GM23248 (cell line): Measurements from ENCODE around the gene HPX. TPM values are rescaled to one million over a fixed set of nuclear protein-coding genes. Genes with fewer than 3 reads are reported as not detected.
A peak's percentile ranks its signal among the peaks of the same experiment; 100 is the strongest.

Source experiments
- DNase-seq: peaks from one replicate; pipeline ENCODE4 v3.0.0-alpha.2; 2015
- H2AFZ ChIP-seq: fragments of 200-600 bp; sonication (generic); 2 replicates; pipeline ENCODE4 v1.6.1; 2016; ENCODE audit warnings: antibody characterized with exemption
- H3F3A ChIP-seq: fragments of 200-600 bp; sonication (generic); 2 replicates; pipeline ENCODE4 v1.6.1; 2016; ENCODE audit warnings: mild to moderate bottlenecking, antibody characterized with exemption, mixed run types; ENCODE audit not compliant: insufficient read depth
- H3K27ac ChIP-seq: fragments of 200-600 bp; sonication (generic); 2 replicates; pipeline ENCODE4 v1.5.1; 2016; ENCODE audit warnings: mild to moderate bottlenecking
- H3K27me3 ChIP-seq: fragments of 200-600 bp; sonication (generic); replicated peaks from 2 replicates; pipeline ENCODE4 v1.6.1; 2016; ENCODE audit warnings: mild to moderate bottlenecking; ENCODE audit not compliant: insufficient read depth
- H3K36me3 ChIP-seq: fragments of 200-600 bp; sonication (generic); 2 replicates; pipeline ENCODE4 v1.6.1; 2016; ENCODE audit warnings: low read depth, mild to moderate bottlenecking
- H3K4me1 ChIP-seq: fragments of 200-600 bp; sonication (generic); 2 replicates; pipeline ENCODE4 v1.6.1; 2016; ENCODE audit warnings: mild to moderate bottlenecking; ENCODE audit not compliant: insufficient read depth
- H3K4me2 ChIP-seq: fragments of 200-600 bp; sonication (generic); one replicate; pipeline ENCODE4 v1.6.1; 2016; ENCODE audit warnings: mild to moderate bottlenecking; ENCODE audit not compliant: unreplicated experiment
- H3K4me3 ChIP-seq: fragments of 200-600 bp; sonication (generic); 2 replicates; pipeline ENCODE4 v1.5.1; 2016; ENCODE audit warnings: mild to moderate bottlenecking
- H3K79me2 ChIP-seq: fragments of 200-600 bp; sonication (generic); 2 replicates; pipeline ENCODE4 v1.6.1; 2016; ENCODE audit warnings: mild to moderate bottlenecking; ENCODE audit not compliant: insufficient read depth
- H3K9ac ChIP-seq: fragments of 200-600 bp; sonication (generic); 2 replicates; pipeline ENCODE4 v1.6.1; 2016; ENCODE audit warnings: mild to moderate bottlenecking
- H3K9me2 ChIP-seq: fragments of 200-600 bp; sonication (generic); 2 replicates; pipeline ENCODE4 v1.6.1; 2016; ENCODE audit warnings: mixed run types, mild to moderate bottlenecking, moderate library complexity; ENCODE audit not compliant: insufficient read depth
- H3K9me3 ChIP-seq: fragments of 200-600 bp; sonication (generic); one replicate; pipeline ENCODE4 v1.6.1; 2017; ENCODE audit warnings: low read depth
- H4K20me1 ChIP-seq: fragments of 200-600 bp; sonication (generic); 2 replicates; pipeline ENCODE4 v1.6.0; 2016; ENCODE audit not compliant: insufficient read depth
- EZH2 ChIP-seq: fragments of 200-600 bp; sonication (generic); IDR thresholded peaks from 2 replicates; pipeline ENCODE4 v1.6.1; 2018; ENCODE audit warnings: antibody characterized with exemption, mild to moderate bottlenecking; ENCODE audit not compliant: insufficient read depth, poor library complexity, severe bottlenecking
- EZH2phosphoT487 ChIP-seq: fragments of 200-600 bp; sonication (generic); IDR thresholded peaks from 2 replicates; pipeline ENCODE4 v1.6.1; 2018; ENCODE audit warnings: antibody characterized with exemption, moderate library complexity, mild to moderate bottlenecking, low read depth; ENCODE audit not compliant: insufficient read depth
- WGBS, 2 experiments: methylation state at CpG; one replicate each; pipeline ENCODE4 v1.1.6; 2015 to 2017; ENCODE audit warnings: low lambda C conversion rate in 2 of 2, low coverage in 1 of 2; ENCODE audit errors: missing lambda C conversion rate in 2 of 2; 5-methylcytosine and 5-hydroxymethylcytosine counted together
- in situ Hi-C: fragments of 300-500 bp; cut with MboI; formaldehyde crosslinking; loops from 2 replicates; pipeline ENCODE4 v1.15.0; 2020
- polyA plus RNA-seq: library from polyadenylated mRNA; unstranded; fragments of >200 nt; fragmentation: Nextera tagmentation; extraction: Ambion mirVana; gene quantifications from 2 replicates; pipeline ENCODE4 v1.2.1, GENCODE V29; 2016
- total RNA-seq: library from RNA; depleted of rRNA; stranded (reverse); fragments of >200 nt; shearing (Covaris generic); gene quantifications from 2 replicates; pipeline ENCODE4 v1.2.3, GENCODE V29; 2014

Gene HPX
- total and polyA plus RNA-seq, 2 experiments from 2014 or later, result 0.22 to 0.43 TPM

- H3K4me1 ChIP-seq, result peaks cover 18% of the 10 kb centered on the region
- WGBS, 2 experiments, result 0 to 9% methylated on average over 1 of the region's 1 CpG
- H4K20me1 ChIP-seq, result no peaks in the 10 kb centered on the region
- no peak overlapping the region for H3K27ac ChIP-seq
- no peak for DNase-seq
- H3K27me3 ChIP-seq, result no peaks in the 10 kb centered on the region
- no peaks in the 10 kb centered on the region for H3K36me3 ChIP-seq
- no peaks in the 10 kb centered on the region for H3K9me3 ChIP-seq
- H3K4me3 ChIP-seq, result peak overlapping the region; percentile 84
- no peaks in the 10 kb centered on the region for H3K9me2 ChIP-seq
- in situ Hi-C loops, result no loop called here
- no peak overlapping the region for H2AFZ ChIP-seq
- peaks cover 46% of the 10 kb centered on the region for H3K79me2 ChIP-seq
- peak overlapping the region; percentile 11; the same call in 1 of the 2 replicates for H3K9ac ChIP-seq
- peaks cover 19% of the 10 kb centered on the region for H3F3A ChIP-seq
- peak overlapping the region; percentile 54 for H3K4me2 ChIP-seq
- no peak for TF ChIP-seq EZH2
- no peak for TF ChIP-seq EZH2phosphoT487
These were observed 32.1 kb upstream of the HPX start for GRCh38 chr11:6472934-6473333.

- Histone ChIP-seq H3K4me1 (peaks cover 8% of the 10 kb centered on the region), H3K36me3 (no peaks in the 10 kb centered on the region; the same call in 1 of the 2 replicates), H3K9me3 (no peaks in the 10 kb centered on the region), H3K9me2 (no peaks in the 10 kb centered on the region), H4K20me1 (no peaks in the 10 kb centered on the region), H3K27ac (no peak overlapping the region), H3K4me3 (no peak overlapping the region), H3F3A (peaks cover 5% of the 10 kb centered on the region), H3K4me2 (no peak overlapping the region), H3K9ac (no peak overlapping the region), H3K79me2 (peaks cover 53% of the 10 kb centered on the region), H3K27me3 (no peaks in the 10 kb centered on the region), H2AFZ (no peak overlapping the region)
- TF ChIP-seq EZH2phosphoT487 (no peak), EZH2 (no peak)
- WGBS, 2 experiments, result 100% methylated on average over 1 of the region's 1 CpG
- in situ Hi-C loops, result no loop called here
- no peak for DNase-seq
These were observed 28.8 kb upstream of the HPX start for GRCh38 chr11:6469599-6469998.

- Histone ChIP-seq H3K36me3 (peaks cover 6% of the 10 kb centered on the region; the same call in 1 of the 2 replicates), H2AFZ (no peak overlapping the region), H3K79me2 (peaks cover 53% of the 10 kb centered on the region), H3K4me3 (no peak overlapping the region), H4K20me1 (no peaks in the 10 kb centered on the region), H3K27ac (no peak overlapping the region), H3K9ac (no peak overlapping the region), H3K9me2 (no peaks in the 10 kb centered on the region), H3K4me2 (no peak overlapping the region), H3K4me1 (0 out of 2 replicates have a peak, but pooled peaks cover 5% of the 10 kb centered on the region), H3K27me3 (no peaks in the 10 kb centered on the region), H3F3A (no peaks in the 10 kb centered on the region), H3K9me3 (no peaks in the 10 kb centered on the region)
- in situ Hi-C loops, result no loop called here
- peak; percentile 24 for DNase-seq
- 43% methylated on average over 6 of the region's 6 CpGs for WGBS, 2 experiments
- TF ChIP-seq EZH2phosphoT487 (no peak), EZH2 (no peak)
These were observed 28.1 kb upstream of the HPX start for GRCh38 chr11:6468712-6469495.

GRCh38 chr11:6459099-6459450, 18.3 kb upstream of the HPX start:
- no peak for DNase-seq
- Histone ChIP-seq H3K4me2 (no peak overlapping the region), H2AFZ (no peak overlapping the region), H3K9ac (no peak overlapping the region), H3K79me2 (no peaks in the 10 kb centered on the region), H3F3A (no peaks in the 10 kb centered on the region), H4K20me1 (no peaks in the 10 kb centered on the region), H3K4me1 (no peaks in the 10 kb centered on the region), H3K36me3 (peaks cover 6% of the 10 kb centered on the region; the same call in 1 of the 2 replicates), H3K4me3 (no peak overlapping the region), H3K9me2 (no peaks in the 10 kb centered on the region), H3K27ac (no peak overlapping the region), H3K27me3 (no peaks in the 10 kb centered on the region), H3K9me3 (no peaks in the 10 kb centered on the region)
- TF ChIP-seq EZH2phosphoT487 (no peak), EZH2 (no peak)
- 97 to 100% methylated on average over 1 of the region's 1 CpG for WGBS, 2 experiments
- in situ Hi-C loops, result no loop called here
